ENCODE data around the gene PDIA6. TPM values are rescaled to one million over a fixed set of nuclear protein-coding genes. Genes with fewer than 3 reads are reported as not detected.

PDIA6 gene
- total and polyA plus RNA-seq, 4 donors, result 159 to 348 (median 246) TPM

- TF ChIP-seq HNF4A (conservative IDR thresholded peaks at IDR 0.05) (no peak), YY1 (IDR thresholded peaks at IDR 0.05) (no peak), FOXA2 (IDR thresholded peaks at IDR 0.05) (no peak), HNF4G (IDR thresholded peaks at IDR 0.05) (no peak), NR2F2 (IDR thresholded peaks at IDR 0.05) (no peak), RAD21 (IDR thresholded peaks at IDR 0.05) (no peak), JUND (IDR thresholded peaks at IDR 0.05) (no peak), GABPA (IDR thresholded peaks at IDR 0.05 in 1 of 2, conservative IDR thresholded peaks at IDR 0.05 in 1 of 2) (no peak)
- TF ChIP-seq, protein P1, sequence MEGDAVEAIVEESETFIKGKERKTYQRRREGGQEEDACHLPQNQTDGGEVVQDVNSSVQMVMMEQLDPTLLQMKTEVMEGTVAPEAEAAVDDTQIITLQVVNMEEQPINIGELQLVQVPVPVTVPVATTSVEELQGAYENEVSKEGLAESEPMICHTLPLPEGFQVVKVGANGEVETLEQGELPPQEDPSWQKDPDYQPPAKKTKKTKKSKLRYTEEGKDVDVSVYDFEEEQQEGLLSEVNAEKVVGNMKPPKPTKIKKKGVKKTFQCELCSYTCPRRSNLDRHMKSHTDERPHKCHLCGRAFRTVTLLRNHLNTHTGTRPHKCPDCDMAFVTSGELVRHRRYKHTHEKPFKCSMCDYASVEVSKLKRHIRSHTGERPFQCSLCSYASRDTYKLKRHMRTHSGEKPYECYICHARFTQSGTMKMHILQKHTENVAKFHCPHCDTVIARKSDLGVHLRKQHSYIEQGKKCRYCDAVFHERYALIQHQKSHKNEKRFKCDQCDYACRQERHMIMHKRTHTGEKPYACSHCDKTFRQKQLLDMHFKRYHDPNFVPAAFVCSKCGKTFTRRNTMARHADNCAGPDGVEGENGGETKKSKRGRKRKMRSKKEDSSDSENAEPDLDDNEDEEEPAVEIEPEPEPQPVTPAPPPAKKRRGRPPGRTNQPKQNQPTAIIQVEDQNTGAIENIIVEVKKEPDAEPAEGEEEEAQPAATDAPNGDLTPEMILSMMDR (IDR thresholded peaks at IDR 0.05; ENCODE audit: low read depth, low read length, missing input control), result no peak
- TF ChIP-seq, protein P2, sequence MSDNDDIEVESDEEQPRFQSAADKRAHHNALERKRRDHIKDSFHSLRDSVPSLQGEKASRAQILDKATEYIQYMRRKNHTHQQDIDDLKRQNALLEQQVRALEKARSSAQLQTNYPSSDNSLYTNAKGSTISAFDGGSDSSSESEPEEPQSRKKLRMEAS (IDR thresholded peaks at IDR 0.05), result no peak
- 89% methylated on average over 13 of the region's 13 CpGs for WGBS
- no peaks in the 10 kb centered on the region for H3K36me3 ChIP-seq (ENCODE audit: control insufficient read depth in 4 of 4, insufficient read depth in 3 of 4, low read depth in 1 of 4, low read length in 3 of 4)
- no peaks in the 10 kb centered on the region for H3K4me1 ChIP-seq (ENCODE audit: control insufficient read depth in 4 of 4, insufficient read depth in 4 of 4, low read length in 3 of 4)
- H3K27me3 ChIP-seq (ENCODE audit: control insufficient read depth in 4 of 4, insufficient read depth in 4 of 4, low read length in 3 of 4), result peaks cover 0 to 2% (median 0%) of the 10 kb centered on the region in 4 donors
- no peaks in the 10 kb centered on the region for H3K9me3 ChIP-seq (ENCODE audit: control insufficient read depth in 4 of 4, low read length in 3 of 4)
- H3K9ac ChIP-seq (ENCODE audit: low read depth in 1 of 2, low read length in 2 of 2), result no peak overlapping the region
- DNase-seq (ENCODE audit: low spot score), result no peak
- H3K27ac ChIP-seq (ENCODE audit: low read depth in 1 of 2, low read length in 2 of 2), result no peak overlapping the region
- H3K4me3 ChIP-seq (ENCODE audit: low read depth in 1 of 3, low read length in 3 of 3), result no peak overlapping the region
Measured at GRCh38 chr2:10860081-10860813, 47.7 kb upstream of the PDIA6 start.

DNA sequence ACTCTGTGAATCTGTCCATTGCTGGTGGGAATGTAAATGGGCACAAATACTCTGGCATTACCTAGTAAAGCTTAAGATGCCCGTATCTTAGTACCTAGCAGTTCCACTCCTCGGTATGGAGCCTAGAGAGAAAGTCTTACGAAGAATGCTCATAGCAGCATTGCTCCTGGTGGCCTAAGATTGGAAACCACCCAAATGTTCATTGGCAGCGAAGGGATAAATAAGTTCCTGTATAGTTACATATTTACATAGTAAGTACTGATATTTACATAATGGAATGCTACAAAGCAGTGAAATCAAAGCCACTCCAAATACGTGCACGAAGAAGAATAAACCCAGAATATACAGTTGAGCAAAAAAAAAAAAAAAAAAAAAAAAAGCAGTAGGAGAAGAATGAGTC, 46.7 kb upstream of the PDIA6 start:
- Histone ChIP-seq H3K27me3 (ENCODE audit: control insufficient read depth in 4 of 4, insufficient read depth in 4 of 4, low read length in 3 of 4) (peaks cover 0 to 2% (median 0%) of the 10 kb centered on the region in 4 donors), H3K9me3 (ENCODE audit: control insufficient read depth in 4 of 4, low read length in 3 of 4) (no peaks in the 10 kb centered on the region), H3K9ac (ENCODE audit: low read depth in 1 of 2, low read length in 2 of 2) (no peak overlapping the region), H3K4me1 (ENCODE audit: control insufficient read depth in 4 of 4, insufficient read depth in 4 of 4, low read length in 3 of 4) (no peaks in the 10 kb centered on the region), H3K27ac (ENCODE audit: low read depth in 1 of 2, low read length in 2 of 2) (no peak overlapping the region), H3K36me3 (ENCODE audit: control insufficient read depth in 4 of 4, insufficient read depth in 3 of 4, low read depth in 1 of 4, low read length in 3 of 4) (no peaks in the 10 kb centered on the region), H3K4me3 (ENCODE audit: low read depth in 1 of 3, low read length in 3 of 3) (no peak overlapping the region)
- DNase-seq (ENCODE audit: low spot score), result no peak
- WGBS, result 78% methylated on average over 6 of the region's 6 CpGs
- TF ChIP-seq ATF3 (IDR thresholded peaks at IDR 0.05) (no peak), YY1 (IDR thresholded peaks at IDR 0.05) (no peak), JUND (IDR thresholded peaks at IDR 0.05) (no peak), SP1 (IDR thresholded peaks at IDR 0.05) (no peak)
- TF ChIP-seq, protein P3, sequence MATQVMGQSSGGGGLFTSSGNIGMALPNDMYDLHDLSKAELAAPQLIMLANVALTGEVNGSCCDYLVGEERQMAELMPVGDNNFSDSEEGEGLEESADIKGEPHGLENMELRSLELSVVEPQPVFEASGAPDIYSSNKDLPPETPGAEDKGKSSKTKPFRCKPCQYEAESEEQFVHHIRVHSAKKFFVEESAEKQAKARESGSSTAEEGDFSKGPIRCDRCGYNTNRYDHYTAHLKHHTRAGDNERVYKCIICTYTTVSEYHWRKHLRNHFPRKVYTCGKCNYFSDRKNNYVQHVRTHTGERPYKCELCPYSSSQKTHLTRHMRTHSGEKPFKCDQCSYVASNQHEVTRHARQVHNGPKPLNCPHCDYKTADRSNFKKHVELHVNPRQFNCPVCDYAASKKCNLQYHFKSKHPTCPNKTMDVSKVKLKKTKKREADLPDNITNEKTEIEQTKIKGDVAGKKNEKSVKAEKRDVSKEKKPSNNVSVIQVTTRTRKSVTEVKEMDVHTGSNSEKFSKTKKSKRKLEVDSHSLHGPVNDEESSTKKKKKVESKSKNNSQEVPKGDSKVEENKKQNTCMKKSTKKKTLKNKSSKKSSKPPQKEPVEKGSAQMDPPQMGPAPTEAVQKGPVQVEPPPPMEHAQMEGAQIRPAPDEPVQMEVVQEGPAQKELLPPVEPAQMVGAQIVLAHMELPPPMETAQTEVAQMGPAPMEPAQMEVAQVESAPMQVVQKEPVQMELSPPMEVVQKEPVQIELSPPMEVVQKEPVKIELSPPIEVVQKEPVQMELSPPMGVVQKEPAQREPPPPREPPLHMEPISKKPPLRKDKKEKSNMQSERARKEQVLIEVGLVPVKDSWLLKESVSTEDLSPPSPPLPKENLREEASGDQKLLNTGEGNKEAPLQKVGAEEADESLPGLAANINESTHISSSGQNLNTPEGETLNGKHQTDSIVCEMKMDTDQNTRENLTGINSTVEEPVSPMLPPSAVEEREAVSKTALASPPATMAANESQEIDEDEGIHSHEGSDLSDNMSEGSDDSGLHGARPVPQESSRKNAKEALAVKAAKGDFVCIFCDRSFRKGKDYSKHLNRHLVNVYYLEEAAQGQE (IDR thresholded peaks at IDR 0.05), result no peak
- TF ChIP-seq, protein P2 (IDR thresholded peaks at IDR 0.05), result no peak
